Heart left ventricle (tissue), 16 donors: ENCODE measurements around the gene NFKBIL1. TPM values are rescaled to one million over a fixed set of nuclear protein-coding genes. Genes with fewer than 3 reads are reported as not detected.

Experiments used
- ATAC-seq, 4 donors: fragments of 200-7000 bp; cut with Tn5 transposase; one replicate each; pipeline ENCODE4 v1.9.1; 2020 to 2022; ENCODE audit warnings: moderate library complexity in 4 of 4, mild to moderate bottlenecking in 3 of 4, moderate number of reproducible peaks in 1 of 4
- DNase-seq, 5 donors: peaks; one replicate each; pipeline ENCODE4 v3.0.0-alpha.2; 2020
- H3K27ac ChIP-seq, 12 donors: fragments of 200-600 bp; sonication (generic) in 4 of 12; one replicate each; pipeline versions ENCODE4 v1.5.0 to v1.8.0; 2016 to 2022; ENCODE audit warnings: mild to moderate bottlenecking in 2 of 12
- H3K27me3 ChIP-seq, 9 donors: fragments of 200-600 bp; sonication (generic) in 2 of 9; one replicate each; pipeline versions ENCODE4 v1.5.1 to v1.8.0; 2016 to 2022; ENCODE audit warnings: mild to moderate bottlenecking in 3 of 9
- H3K36me3 ChIP-seq, 9 donors: fragments of 200-600 bp; sonication (generic) in 2 of 9; one replicate each; pipeline versions ENCODE4 v1.5.0 to v1.8.0; 2018 to 2022; ENCODE audit warnings: mild to moderate bottlenecking in 2 of 9
- H3K4me1 ChIP-seq, 12 donors: fragments of 200-600 bp; sonication (generic) in 4 of 12; one replicate each; pipeline versions ENCODE4 v1.5.0 to v1.8.0; 2016 to 2022; ENCODE audit warnings: mild to moderate bottlenecking in 3 of 12
- H3K4me3 ChIP-seq, 12 donors: fragments of 200-600 bp; sonication (generic) in 4 of 12; one replicate each; pipeline versions ENCODE4 v1.5.0 to v1.8.0; 2017 to 2022; ENCODE audit warnings: mild to moderate bottlenecking in 9 of 12, moderate library complexity in 4 of 12
- H3K9me3 ChIP-seq, 12 donors: fragments of 200-600 bp; sonication (generic) in 4 of 12; one replicate each; pipeline versions ENCODE4 v1.5.0 to v1.8.0; 2016 to 2022; ENCODE audit warnings: mild to moderate bottlenecking in 1 of 12
- POLR2A ChIP-seq, 2 donors: fragments of 450-650 bp; IDR thresholded peaks; one replicate each; pipeline ENCODE4 v1.6.1; 2017; ENCODE audit warnings: antibody characterized with exemption in 2 of 2, mild to moderate bottlenecking in 2 of 2, moderate library complexity in 2 of 2
- WGBS, 4 donors: extraction: QIAGEN DNeasy Blood & Tissue Kit in 2 of 4; methylation state at CpG; one replicate each; pipeline versions ENCODE4 v1.1.5 to v1.1.7; 2013 to 2018; 5-methylcytosine and 5-hydroxymethylcytosine counted together
- intact Hi-C, 10 donors: fragments of 100-400 bp; cut with DNase I; formaldehyde crosslinking; loops; one replicate each; pipeline versions ENCODE4 v1.11.1 to v1.14.2; 2022
- polyA plus RNA-seq, 2 donors: library from polyadenylated mRNA; stranded (reverse); fragments of 200-250 nt; gene quantifications; one replicate each; pipeline ENCODE4 v1.2.3, GENCODE V29; 2013
- total RNA-seq, 9 donors: library from RNA; depleted of rRNA in 2 of 9; stranded (reverse); fragments of >200 nt in 2 of 9; fragmentation: NEBNext Ultra II Directional in 3 of 9; extraction: Animal tissue kit (Norgen Biotek cat#: 25700) in 3 of 9; gene quantifications; one replicate each; pipeline versions ENCODE4 v1.1.0 to v1.2.4, GENCODE V29; 2016 to 2023
- TF ChIP-seq, protein P1 (sequence below), 12 donors: fragments of 200-600 bp; sonication (generic) in 4 of 12; IDR thresholded peaks; one replicate each; pipeline versions ENCODE4 v1.5.0 to v1.8.0; 2018 to 2022; ENCODE audit warnings: antibody characterized with exemption in 12 of 12, mild to moderate bottlenecking in 5 of 12
- donor health status: ischemic (EF 13 %, LVEDD 7.1; RV severe dilation, severe dysfunction).
- donor health status: healthy with polysubstance abuse.
- donor health status: DM: no; HTN: yes; CAD: no.
- donor health status: DM: no; HTN: no; CAD: no.
- donor health status: ischemic (EF 25% LVEDD 6.9; RV normal size, moderate dysfunction).
- donor health status: ischemic (EF 25% LVEDD 5.7; RV mildly dilated, moderate dysfunction).
- donor health status: healthy.
- donor health status: DM: yes; HTN: yes; CAD: no.
- donor health status: ischemic (EF 35%, LVEDD 5.7; RV mildly dilated, moderate dysfunction).
- donor health status: nonischemic (EF 11% LVEDD 7.7; RV severe dilation, severe dysfunction).
- donor health status: DM: yes; HTN: yes; CAD: no.
- donor health status: PGD.
- donor health status: ischemic (EF 29% LVEDD 5.4; RV normal size, mild dysfunction).
- donor health status: nonischemic (EF 23%, LVEDD 6.1; RV moderate dilation, normal function).

The NFKBIL1 gene
- total and polyA plus RNA-seq, 11 donors: 10.0 to 22.9 (median 13.6) TPM

DNA sequence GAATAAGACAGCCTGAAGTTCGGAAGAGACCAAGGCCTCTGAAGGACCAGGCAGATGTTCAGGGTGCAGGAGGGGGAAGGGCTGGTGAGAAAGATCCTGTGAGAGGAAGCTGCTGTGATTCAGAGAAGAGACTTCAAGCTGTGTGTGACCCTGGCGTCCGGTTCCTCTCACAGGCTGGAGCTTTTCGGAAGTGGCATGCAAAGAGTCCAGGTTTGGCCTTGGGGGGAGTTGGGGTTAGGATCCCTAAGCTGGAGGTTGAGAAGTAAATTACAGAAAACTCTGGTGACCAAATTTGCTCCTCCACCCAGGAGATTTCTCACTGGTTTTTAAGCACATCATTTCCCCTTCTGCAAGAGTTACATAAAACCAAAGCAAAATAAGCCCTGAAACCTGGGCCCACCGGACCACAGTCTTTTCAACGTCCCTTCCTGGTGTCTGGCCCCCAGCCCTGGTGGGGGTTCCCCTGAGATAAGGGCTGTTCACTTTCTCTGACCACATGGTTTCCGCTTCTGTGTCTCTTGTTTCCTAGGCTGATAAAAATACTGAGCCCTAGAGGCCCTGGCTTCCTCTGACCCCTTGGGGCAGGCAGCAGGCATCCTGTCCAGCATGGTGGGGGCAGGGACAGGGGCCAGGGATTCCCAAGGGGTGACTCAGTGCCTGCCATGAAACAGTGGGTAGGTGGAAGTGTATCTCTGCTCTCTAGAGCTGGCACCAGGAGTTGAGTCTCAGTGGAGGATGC is 12.7 kb downstream of the NFKBIL1 start:
- Histone ChIP-seq H3K4me1 (peaks cover 7 to 80% (median 35%) of the 10 kb centered on the region in 12 donors), H3K36me3 (peaks cover 0 to 37% (median 20%) of the 10 kb centered on the region in 9 donors), H3K9me3 (no peaks in the 10 kb centered on the region), H3K27me3 (no peaks in the 10 kb centered on the region), H3K4me3 (peak overlapping the region in 3 of 12 donors; percentile 3 to 38 (median 15)), H3K27ac (peak overlapping the region; percentile 7 to 90 (median 78))
- intact Hi-C loops: loop anchor here in 1 of 10 donors (2.0 kb wide), 1 partner anchor 21 kb away; no protein-coding TSS in a partner anchor
- peak; percentile 59 to 93 (median 87) for ATAC-seq
- WGBS, 4 donors: 33 to 38% (median 36%) methylated on average over 7 of the region's 7 CpGs
- TF ChIP-seq, protein P1, sequence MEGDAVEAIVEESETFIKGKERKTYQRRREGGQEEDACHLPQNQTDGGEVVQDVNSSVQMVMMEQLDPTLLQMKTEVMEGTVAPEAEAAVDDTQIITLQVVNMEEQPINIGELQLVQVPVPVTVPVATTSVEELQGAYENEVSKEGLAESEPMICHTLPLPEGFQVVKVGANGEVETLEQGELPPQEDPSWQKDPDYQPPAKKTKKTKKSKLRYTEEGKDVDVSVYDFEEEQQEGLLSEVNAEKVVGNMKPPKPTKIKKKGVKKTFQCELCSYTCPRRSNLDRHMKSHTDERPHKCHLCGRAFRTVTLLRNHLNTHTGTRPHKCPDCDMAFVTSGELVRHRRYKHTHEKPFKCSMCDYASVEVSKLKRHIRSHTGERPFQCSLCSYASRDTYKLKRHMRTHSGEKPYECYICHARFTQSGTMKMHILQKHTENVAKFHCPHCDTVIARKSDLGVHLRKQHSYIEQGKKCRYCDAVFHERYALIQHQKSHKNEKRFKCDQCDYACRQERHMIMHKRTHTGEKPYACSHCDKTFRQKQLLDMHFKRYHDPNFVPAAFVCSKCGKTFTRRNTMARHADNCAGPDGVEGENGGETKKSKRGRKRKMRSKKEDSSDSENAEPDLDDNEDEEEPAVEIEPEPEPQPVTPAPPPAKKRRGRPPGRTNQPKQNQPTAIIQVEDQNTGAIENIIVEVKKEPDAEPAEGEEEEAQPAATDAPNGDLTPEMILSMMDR (IDR thresholded peaks at IDR 0.05): peak in 1 of 12 donors; percentile 19
- TF ChIP-seq POLR2A (IDR thresholded peaks at IDR 0.05): no peak
- peak; percentile 74 to 87 (median 84) for DNase-seq

DNA sequence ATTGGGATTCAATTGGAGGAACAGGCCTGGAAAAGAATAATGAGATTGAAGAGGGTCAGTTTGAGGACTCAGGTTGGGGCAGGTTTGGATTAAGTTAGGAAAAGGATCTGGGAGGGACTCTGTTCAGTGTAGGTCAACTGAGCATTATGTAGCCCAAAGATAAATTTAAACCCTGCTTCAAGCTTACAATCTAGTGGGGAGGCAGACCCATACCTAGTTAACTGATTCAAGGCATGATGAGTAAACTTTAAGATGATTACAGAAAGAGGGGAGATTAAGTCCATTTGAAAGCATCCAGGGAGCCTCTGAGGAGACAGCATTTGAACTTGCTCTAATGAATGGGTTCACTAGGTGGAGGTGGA is 13.3 kb downstream of the NFKBIL1 start:
- Histone ChIP-seq H3K4me3 (peak overlapping the region in 1 of 12 donors; percentile 38), H3K9me3 (no peaks in the 10 kb centered on the region), H3K36me3 (peaks cover 0 to 35% (median 20%) of the 10 kb centered on the region in 9 donors), H3K27me3 (no peaks in the 10 kb centered on the region), H3K27ac (peak overlapping the region; percentile 7 to 90 (median 78)), H3K4me1 (peaks cover 7 to 80% (median 35%) of the 10 kb centered on the region in 12 donors)
- ATAC-seq (no peak), DNase-seq (no peak)
- intact Hi-C loops: loop anchor here in 1 of 10 donors (2.0 kb wide), 1 partner anchor 20 kb away; no protein-coding TSS in a partner anchor
- TF ChIP-seq POLR2A (IDR thresholded peaks at IDR 0.05): no peak
- TF ChIP-seq, protein P1 (IDR thresholded peaks at IDR 0.05): no peak

DNA sequence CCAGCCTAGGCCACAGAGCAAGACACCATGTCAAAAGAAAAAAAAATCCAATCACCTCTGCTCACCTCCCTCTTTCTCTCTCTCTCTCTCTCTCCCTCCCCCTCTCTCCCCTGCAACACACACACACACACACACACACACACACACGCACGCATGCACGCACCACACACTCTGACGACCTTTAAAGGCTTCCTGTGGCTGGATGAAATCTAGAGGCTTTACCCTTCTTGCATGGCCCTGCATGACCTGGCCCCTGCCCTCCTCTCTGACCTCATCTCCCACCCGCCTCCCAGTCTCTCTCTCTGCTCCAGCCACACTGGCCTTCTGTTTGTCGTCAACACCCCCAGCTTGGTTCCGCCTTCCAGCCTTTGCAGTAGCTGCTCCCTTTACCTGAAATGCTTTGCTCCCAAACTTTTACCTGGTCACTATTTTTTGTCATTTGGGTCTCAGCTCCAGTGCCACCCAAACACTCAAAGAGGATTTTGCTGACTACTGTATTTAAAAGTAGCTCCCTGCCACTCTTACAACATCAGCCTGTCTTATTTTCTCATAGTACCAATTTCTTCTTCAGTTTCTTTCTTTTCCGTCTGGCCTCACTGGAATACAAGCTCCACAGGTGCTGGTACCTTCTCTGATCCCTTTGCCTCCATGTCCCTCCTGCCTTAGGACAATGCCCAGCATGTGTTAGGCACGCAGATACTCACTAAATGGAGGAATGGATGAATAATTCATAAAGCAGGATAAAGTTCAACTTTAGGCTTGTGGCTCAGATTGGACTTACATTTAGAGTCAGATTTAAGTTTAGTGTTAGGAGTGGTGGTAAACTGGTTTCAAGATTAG is 20.3 kb downstream of the NFKBIL1 start:
- ATAC-seq (no peak), DNase-seq (no peak)
- H3K27me3 ChIP-seq: no peaks in the 10 kb centered on the region
- peak overlapping the region in 1 of 12 donors; percentile 50 for H3K27ac ChIP-seq
- no peak for TF ChIP-seq POLR2A (IDR thresholded peaks at IDR 0.05)
- TF ChIP-seq, protein P1 (IDR thresholded peaks at IDR 0.05): no peak
- H3K36me3 ChIP-seq: no peaks in the 10 kb centered on the region
- intact Hi-C loops: no loop called here
- H3K4me3 ChIP-seq: no peak overlapping the region
- no peaks in the 10 kb centered on the region for H3K9me3 ChIP-seq
- 42 to 61% (median 56%) methylated on average over 9 of the region's 9 CpGs for WGBS, 4 donors
- H3K4me1 ChIP-seq: peaks cover 0 to 33% (median 0%) of the 10 kb centered on the region in 12 donors

DNA sequence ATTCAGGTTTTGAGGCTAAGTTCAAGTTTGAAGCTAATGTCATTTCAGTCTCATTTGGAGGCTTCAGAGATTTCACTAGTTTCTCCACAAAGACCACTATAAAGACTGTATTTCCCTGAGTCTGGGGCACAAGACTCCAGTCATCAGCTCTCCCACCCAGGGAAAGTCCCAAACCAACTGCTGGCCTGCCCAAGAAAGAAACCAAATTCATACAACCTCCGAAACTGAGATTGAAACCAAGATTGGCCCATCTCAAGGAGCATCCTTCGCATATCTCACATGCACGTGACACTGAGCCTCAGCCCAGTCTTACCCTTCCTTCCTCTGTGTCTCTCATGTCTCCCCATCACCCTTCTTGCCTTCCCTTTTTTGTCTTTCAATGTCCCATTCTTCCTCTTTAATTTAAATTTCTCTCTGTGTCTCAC is 21.1 kb downstream of the NFKBIL1 start:
- ATAC-seq (peak in 3 of 4 donors; percentile 36 to 62 (median 44)), DNase-seq (no peak)
- H3K4me1 ChIP-seq: peaks cover 0 to 25% (median 0%) of the 10 kb centered on the region in 12 donors
- H3K9me3 ChIP-seq: no peaks in the 10 kb centered on the region
- H3K36me3 ChIP-seq: no peaks in the 10 kb centered on the region
- H3K27ac ChIP-seq: peak overlapping the region in 1 of 12 donors; percentile 50
- TF ChIP-seq, protein P1 (IDR thresholded peaks at IDR 0.05): no peak
- no peak for TF ChIP-seq POLR2A (IDR thresholded peaks at IDR 0.05)
- intact Hi-C loops: no loop called here
- no peak overlapping the region for H3K4me3 ChIP-seq
- 68 to 76% (median 70%) methylated on average over 3 of the region's 3 CpGs for WGBS, 4 donors
- H3K27me3 ChIP-seq: no peaks in the 10 kb centered on the region
